Breast epithelium (tissue), 3 donors: ENCODE measurements around the gene FARSB.

Source experiments
- POLR2A ChIP-seq: fragments of 450-650 bp; IDR thresholded peaks from one replicate; pipeline ENCODE4 v1.6.1; 2016; ENCODE audit warnings: antibody characterized with exemption, mild to moderate bottlenecking, moderate library complexity
- TF ChIP-seq, protein P1 (sequence below), 3 donors: fragments of 450-650 bp; IDR thresholded peaks; one replicate each; pipeline ENCODE4 v1.5.1; 2016 to 2017; ENCODE audit warnings: antibody characterized with exemption in 3 of 3, mild to moderate bottlenecking in 3 of 3, moderate library complexity in 3 of 3

GRCh38 chr2:222608081-222608480 is 47.8 kb downstream of the FARSB start:
- TF ChIP-seq, protein P1, sequence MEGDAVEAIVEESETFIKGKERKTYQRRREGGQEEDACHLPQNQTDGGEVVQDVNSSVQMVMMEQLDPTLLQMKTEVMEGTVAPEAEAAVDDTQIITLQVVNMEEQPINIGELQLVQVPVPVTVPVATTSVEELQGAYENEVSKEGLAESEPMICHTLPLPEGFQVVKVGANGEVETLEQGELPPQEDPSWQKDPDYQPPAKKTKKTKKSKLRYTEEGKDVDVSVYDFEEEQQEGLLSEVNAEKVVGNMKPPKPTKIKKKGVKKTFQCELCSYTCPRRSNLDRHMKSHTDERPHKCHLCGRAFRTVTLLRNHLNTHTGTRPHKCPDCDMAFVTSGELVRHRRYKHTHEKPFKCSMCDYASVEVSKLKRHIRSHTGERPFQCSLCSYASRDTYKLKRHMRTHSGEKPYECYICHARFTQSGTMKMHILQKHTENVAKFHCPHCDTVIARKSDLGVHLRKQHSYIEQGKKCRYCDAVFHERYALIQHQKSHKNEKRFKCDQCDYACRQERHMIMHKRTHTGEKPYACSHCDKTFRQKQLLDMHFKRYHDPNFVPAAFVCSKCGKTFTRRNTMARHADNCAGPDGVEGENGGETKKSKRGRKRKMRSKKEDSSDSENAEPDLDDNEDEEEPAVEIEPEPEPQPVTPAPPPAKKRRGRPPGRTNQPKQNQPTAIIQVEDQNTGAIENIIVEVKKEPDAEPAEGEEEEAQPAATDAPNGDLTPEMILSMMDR (IDR thresholded peaks at IDR 0.05), result no peak
- TF ChIP-seq POLR2A, result no peak
